HUDEP-2 (cell line): ENCODE results near the gene MZT2B.
"Not testable (repeated sequence)": the region's sequence is repeated elsewhere in the genome, so short reads cannot be mapped to it uniquely, and the experiment has no call there.

Experiments
- DNase-seq, 76 experiments: peaks; one replicate each; lab custom pipeline; 2025; ENCODE audit not compliant: unreplicated experiment in 76 of 76; lab: John Stamatoyannopoulos, UW

Gene MZT2B, protein sequence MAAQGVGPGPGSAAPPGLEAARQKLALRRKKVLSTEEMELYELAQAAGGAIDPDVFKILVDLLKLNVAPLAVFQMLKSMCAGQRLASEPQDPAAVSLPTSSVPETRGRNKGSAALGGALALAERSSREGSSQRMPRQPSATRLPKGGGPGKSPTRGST

DNA sequence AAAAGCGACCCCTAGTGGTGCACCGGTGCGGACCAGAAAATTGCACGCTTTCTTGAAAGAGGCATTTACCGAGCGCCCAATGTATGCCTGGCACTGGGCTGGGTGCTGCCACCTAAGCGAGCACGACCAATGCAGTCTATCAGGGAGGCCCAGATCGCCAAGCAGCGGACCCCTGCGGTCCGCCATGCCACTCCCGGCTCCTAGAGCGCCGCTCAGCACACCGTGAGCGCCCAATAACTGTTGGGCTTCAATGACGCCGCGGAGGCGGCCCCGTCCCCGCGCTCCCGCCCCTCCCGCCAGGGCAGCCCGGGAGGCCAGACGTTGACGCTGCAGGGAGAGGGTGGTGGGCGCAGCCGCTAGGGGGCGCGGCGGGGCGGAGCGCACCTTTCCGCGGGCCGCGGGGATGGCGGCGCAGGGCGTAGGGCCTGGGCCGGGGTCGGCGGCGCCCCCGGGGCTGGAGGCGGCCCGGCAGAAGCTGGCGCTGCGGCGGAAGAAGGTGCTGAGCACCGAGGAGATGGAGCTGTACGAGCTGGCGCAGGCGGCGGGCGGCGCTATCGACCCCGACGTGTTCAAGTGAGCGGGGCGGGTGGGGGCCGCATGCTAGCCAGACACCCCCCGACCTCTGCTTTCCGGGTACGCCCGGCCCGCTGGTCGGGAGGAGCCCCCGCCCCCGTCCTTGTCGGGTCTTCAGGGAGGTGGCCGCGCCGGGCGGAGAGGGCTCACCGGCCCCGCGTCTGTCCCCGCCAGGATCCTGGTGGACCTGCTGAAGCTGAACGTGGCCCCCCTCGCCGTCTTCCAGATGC, at the start of gene MZT2B:
Gene MZT2B, plus strand, starts transcription at position 383 of the 803 bp plus-strand sequence. Its CDS starts 21 bp downstream, at position 404.
- peak in 74 of 76 experiments; percentile 30 to 91 (median 81) for DNase-seq

DNA sequence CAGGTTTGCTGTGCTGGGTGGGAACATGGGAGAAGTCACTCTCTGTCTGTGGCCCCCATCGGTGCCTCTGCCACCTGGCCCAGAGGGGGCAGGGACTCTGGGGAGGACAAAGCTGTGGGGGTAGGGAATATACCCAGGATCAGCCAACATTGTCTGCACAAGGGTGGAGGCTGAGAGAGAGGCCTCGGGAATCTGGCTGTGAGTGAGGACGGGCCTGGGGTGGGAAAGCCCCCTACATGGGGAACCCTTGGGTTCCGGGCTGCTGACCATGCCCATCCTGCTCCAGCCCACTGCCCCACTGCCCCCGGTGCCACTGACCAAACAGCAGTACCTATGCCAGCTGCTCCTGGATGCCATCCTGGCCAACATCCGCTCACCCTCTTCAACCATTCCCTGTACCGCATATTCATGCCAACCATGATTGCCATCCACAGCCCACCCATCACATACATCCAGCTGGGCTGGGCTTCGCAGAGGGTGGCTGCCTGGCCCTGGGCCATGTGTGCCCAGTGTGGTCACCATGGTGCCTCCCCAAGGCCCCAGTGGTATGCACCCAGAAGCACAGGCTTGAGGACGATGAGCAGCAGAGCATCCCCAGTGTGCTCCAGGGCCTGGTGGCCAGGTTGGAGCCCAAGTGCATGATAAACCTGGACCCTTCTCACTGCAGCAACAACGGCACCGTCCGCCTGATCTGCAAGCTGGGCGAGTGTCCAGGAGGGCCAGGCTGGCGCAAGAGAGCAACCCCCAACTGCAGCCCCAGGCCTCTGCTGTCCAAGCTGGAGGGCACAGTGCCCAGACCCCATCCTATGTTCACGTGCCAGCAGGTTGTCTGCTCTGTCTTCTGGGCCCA, 46.1 kb upstream of the MZT2B start:
- DNase-seq, result no peak

DNA sequence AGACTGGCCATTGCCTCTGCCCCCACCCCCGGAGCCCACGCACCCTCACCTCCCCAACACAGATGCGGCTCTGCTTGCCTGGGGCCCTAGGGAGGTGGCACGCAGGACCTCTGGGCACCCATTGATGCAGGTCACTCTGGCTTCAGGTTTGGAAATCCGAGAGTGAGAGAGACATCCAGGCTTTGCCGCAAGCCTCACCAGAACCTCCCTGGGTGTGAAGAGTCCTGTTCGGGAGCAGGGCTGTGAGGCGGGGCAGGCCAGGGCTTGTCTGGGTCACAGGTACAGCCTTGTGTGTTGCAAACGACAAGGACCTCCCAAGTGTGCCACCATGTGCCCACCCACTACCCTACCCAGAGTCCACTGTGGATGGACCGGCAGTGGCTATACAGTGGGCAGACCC, 45.5 kb upstream of the MZT2B start:
- DNase-seq, result not testable (repeated sequence)

DNA sequence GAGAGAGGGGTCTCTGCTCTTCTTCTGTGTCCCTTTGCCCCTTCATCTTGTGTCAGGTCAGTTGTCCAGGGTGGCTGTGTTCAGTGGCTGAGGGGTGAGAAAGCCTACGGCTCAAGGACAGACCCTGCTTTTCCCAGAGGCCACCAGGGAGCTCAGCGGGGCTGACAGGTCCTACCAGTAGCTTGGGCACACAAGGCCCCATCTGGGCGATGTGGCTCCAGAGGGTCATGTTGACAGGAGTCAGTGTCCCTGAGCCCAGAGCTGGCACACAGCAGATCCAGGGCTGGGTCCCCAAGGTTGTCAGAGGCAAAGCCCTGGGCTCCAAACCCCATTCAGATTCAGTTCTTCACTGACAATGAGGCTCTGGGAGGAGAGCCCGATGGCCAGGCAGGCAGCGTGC, 44.9 kb upstream of the MZT2B start:
- not testable (repeated sequence) for DNase-seq

DNA sequence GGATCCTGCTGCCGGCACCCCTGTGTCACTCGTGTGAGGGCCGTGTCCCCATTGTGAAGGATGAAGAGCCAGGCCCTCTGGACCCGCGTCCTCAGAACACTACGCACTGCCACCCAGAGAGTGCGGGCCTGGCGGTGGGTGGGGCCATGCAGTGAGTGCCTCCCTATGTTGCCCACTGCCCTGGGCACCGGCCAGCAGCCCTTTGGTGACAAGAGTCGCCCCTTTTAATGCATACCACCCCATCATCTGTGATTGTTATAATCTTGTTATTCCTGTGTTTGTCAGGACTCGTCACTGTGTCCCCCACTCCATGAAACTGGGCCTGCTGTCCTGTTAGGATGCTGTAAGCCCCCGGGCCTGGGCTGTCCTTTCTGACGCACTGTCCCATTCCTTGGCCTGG, 43.7 kb upstream of the MZT2B start:
- DNase-seq, result not testable (repeated sequence)

DNA sequence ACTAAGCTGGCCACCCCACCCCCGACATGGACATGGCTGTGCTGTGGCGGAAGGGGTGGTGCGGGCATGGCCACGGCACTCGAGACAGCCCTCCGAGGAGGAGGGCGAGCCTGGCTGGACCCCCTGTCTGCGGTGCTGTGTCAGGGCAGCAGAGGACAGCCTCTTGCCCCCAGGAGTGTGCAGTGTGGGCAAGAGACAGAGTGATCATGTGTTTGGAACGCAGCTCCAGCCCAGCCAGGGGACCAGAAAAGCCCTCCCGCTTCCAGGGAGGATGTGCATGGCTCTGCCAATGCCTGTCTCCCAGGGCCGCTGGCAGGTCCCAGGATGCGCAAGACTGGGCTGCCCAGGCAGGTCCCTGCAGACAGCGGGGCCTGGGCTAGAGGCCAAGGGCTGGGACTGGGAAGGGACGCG, 43.2 kb upstream of the MZT2B start:
- not testable (repeated sequence) for DNase-seq

DNA sequence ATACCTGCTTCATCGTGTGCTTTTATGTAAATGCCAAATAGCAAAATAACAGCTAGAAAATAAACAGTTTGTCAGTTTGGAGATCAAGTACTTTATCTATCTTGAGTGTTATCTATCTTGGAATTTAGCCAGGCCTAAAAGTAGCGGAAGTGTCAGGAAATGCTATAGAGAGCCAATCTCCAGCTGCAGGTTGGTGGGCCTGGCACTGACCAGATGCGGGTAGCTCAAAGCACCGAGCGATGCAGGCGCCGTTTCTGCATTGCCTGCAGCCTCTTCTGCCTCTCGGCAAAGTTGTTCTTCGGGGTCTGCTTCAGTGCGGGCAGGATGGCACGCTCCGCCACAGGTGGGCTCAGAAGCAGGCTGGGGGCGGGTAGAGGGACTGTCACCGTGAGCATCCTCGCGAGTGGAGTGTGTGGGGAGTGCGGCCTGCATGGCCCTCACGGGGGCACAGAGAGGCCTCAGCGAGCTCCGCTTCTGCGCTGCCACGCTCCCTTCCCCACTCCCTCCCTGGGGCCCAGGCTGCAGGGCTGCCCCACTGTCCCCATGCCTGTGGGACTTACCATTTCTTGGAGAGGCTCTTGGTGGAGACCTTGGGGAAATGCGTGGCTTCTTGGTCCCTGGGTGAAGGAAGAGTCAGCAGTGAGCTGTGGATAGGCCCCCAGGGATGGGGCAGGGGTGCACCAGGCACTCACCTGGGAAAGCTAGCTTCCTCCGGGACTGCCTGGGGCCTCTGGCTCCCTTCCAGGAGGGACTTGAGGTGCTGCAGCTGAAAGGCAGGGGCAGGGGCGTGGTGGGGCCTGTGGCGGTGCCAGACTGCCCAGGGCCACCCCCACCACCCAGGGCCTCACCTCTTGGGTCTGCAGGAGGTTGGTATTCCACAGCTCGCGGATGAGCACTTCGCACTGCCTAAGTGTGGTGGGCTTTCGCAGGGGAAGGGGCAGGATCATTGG, 42.5 kb upstream of the MZT2B start:
- not testable (repeated sequence) for DNase-seq

DNA sequence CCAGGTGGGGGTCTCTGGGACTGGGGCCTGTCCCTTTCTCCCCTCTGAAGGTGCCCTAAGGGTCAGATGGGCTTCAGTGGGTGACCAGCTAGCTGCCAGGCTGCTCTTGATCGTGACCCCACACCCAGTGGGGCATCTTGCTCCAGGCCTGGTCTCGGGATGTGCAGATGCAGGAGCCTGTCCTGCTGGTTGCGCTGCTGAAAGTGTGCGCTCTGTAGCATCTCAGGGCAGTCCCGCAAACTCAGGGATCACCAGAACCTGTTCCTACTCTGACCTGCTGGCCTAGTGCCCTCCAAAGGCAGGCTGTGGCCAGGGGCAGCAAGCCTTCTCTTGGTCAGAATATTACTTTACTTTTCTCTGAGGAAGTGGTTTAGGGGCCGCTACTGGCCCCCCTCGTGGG, 41.5 kb upstream of the MZT2B start:
- not testable (repeated sequence) for DNase-seq

DNA sequence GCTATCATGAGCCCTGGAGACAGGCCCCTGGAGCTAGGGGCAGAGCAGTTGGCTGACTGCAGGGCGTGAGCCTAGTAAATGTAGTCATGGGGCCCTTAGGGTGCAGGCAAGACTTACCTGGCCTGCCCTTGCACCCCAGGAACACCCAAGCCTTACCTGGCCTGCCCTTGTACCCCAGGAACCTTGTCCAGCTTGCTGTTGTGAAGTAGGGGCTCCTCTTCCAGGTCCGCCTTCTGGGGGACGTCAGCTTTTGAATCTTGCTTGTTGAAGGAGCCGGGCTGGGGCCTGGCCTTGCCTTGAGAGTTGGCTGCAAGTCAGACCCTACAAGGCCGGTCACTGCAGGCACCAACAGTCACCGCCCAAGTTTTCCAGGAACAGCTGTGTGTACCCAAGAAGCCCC, 41.1 kb upstream of the MZT2B start:
- DNase-seq, result not testable (repeated sequence)

DNA sequence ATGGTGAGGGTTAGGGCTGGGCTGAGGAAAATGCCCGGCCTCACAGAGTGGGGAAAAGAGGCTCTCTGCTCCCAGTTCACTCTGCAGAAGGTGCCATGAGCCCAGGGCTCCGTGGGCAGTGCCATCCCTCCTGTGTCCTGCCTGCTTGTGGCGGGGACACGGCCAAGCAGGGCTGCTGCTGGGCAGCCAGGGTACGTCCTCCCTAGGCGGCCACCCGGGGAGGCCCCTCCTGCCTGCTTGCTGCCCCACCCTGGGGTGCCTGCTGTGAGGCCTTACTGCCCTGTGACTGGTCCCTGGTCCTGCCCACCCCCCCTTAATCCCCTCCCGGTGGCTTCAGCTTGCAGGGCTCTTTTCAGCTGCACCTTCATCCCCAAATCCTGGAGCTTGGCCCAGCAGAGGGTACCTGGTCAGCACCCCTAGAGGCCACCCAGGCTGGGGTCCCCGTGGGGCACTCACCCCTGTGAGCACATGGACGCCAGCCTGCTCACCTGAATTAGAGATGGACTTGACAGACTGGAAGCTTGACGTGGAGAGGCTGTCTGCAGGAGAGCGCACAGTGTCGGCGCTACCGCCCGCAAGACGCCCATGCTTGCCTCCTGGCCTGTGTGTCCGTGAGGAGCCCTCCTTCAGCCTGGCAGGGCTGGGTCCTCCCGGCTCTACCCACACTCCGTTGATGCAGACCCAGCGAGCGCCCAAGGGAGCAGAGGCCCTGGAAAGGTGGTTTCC, 40.3 kb upstream of the MZT2B start:
- not testable (repeated sequence) for DNase-seq

DNA sequence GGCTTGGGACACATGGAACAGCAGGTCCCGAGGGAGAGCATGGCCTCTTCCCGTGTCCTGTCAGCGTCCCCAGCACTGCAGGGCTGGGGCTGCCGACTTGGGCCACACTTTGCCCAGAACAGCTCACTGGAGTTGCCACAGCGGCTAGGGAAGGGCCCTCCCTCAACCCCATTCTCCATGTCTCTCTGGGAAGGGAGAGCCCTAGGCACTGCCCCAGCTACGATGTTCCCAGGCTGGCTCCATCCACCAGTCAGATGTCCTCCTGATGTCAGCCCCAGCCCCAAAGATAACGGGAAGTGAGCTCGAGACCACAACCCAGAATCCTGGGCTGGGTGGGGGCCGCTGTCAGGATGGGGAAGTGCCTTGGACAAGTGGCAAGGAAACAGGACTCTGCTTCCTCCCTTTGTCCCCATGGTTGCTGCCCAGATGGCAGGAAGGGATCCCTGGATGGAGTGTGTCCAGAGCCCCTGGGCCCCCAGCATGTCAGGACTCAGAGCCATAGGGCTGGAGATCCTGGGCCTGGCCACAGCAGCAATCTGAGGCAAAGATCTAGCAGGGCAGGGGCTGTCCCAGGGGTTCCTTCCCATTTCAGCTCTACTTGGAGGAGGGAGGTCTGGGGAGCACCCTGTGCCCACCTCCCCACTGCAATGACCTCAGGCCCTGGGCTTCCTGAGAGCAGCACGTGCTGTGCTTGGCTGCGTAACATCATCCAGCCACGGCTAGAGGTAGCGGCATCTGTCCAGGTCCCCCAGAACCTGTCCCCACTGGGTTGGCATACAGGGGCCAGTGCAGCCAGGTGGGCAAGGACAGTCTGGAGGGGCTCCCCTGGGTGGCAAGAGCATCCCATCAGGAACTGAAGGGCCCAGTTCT, 39.4 kb upstream of the MZT2B start:
- not testable (repeated sequence) for DNase-seq

DNA sequence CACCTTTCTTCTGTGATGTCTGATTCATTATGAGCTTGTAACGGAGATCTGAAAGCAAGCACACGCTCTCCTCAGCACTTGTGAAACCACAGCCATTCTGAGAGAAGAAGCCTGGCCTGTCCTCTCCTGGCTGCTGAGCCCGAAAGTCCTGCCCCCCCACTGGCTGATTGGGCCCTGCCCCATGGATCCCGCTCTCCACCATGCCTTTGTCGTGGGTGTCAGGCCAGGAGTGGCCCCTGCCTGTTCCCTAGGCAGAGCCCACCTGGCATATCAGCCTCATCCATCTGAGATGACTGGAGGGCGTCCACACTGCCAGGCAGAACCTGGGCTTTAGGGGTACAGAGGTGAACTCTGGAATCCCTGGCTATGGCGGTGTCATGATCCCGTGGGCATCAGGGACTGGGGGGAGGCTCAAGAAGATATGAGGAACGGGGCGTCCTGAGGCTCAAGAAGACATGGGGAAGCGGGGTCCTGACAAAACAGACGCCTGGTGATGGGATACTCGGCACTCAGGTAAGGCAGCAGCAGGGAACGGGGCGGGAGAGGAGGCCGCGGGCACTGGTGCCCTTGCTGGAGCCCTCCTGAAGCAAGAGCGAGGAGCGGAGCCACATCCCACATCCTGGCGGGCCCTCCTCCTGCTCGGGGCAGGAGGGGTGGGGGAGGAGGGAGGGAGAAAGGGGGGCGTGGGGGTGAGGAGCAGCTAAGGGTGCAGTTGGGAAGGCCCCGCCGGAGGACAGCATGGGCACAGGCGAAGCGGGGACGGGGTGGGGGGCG, 38.6 kb upstream of the MZT2B start:
- DNase-seq, result not testable (repeated sequence)

DNA sequence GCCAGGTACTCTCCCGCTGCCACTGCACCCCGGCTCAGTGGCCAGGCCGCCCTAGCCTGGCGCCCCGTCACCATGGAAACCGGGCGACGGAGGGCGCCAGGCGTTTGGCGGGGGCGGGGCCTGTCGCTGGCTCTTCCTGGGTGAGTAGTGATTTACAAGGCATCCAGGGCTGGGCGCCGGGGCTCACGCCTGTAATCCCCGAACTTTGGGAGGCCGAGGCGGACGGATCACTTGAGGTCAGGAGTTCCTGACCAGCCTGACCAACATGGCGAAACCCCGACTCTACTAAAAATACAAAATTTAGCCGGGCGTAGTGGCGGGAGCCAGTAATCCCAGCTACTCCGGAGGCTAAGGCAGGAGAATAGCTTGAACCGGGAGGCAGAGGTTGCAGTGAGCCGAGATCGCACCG, 37.1 kb upstream of the MZT2B start, which contains the start of gene CCDC74B:
Gene CCDC74B, minus strand, starts transcription at position 107 of the 409 bp plus-strand sequence. CDS start 116 bp downstream, outside the sequence.
- peak in 6 of 76 experiments; percentile 3 to 28 (median 10) for DNase-seq

DNA sequence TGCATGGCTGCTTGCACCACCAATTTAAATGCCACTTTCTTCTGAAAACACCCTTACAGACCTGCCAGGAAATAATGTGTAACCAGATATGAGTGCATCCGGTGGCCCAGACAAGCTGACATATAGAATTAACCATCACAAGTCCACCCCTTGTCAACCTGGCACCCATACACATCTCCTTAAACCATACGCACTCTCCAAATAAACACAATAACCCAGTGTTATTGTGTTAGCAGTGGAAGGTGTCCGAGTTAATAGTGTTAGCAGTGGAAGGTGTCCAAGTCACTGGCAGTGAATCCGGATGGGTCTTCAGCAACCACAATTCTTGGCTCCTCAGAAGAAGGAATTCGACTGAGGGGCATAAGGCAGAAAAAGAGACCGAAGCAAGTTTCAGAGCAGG, 33.5 kb upstream of the MZT2B start:
- not testable (repeated sequence) for DNase-seq

DNA sequence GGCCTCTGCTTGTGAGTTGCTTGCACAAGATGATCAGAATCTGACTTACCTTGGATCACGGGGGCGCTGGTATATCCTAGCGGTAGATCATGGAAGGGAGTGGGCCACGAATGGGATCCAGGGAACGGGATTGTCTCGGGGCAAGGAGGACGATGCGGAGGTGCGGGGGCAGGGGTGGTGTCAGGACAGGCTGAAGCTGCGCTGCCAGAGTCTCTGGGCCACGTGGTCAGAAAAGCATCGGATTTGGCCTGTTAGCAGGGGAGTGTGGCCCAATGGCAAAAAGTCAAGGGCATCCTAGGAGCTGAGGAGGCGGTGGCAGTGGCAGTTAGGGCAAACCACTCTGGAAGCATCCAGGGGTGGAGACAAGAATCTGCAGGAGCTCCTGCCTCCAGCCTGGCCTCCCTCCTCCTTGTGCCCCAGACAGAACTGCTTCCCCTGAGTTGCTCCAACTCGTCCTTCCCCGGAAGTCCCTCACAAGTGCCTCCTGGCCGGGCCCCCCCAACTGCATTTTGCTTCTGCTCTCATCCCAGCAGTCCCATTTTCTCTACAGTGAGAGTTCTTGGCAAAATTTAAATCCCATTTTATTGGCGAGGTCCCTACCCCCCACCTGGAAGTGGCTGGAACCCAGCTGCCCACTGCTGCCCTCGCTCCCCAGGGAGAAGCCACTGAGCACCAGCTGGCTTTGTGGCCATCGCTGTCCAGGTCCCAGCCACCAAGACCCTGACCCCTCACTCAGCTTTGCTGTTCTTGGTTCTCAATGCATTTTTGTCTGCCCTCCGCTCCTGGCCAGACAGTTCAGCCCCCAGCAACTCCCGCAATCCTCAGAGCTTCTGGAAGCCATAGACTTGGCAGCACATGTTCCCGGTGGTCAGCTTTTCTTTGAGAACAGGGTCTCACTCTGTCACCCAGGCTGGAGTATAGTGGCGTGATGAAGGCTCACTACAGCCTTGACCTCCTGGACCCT, 31.6 kb upstream of the MZT2B start:
- DNase-seq, result no peak

DNA sequence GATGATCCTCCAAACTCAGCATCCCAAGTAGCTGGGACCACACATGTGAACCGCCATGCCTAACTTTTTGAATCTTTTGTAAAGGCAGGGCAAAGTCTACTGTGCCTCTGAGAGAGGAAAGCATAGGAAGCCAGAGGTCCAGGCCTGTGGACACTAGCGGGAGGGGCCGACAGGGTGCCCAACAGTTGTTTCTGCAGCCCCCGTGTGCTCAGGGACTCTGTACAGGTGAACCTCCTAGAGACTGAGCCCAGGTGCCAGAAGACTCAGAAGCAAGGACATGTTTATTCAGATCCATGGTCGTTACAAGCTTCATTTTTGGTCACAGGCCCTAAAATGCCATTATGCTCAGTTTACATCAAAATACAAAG, 30.9 kb upstream of the MZT2B start:
- DNase-seq, result not testable (repeated sequence)
